HepG2 (cell line): ENCODE data around the gene ARHGAP9. TPM values are rescaled to one million over a fixed set of nuclear protein-coding genes. Genes with fewer than 3 reads are reported as not detected.
A peak's percentile ranks its signal among the peaks of the same experiment; 100 is the strongest.

Source experiments
- ARNTL ChIP-seq: sonication (generic); formaldehyde crosslinking; IDR thresholded peaks from 2 replicates; pipeline ENCODE4 v1.4.0; 2020; ENCODE audit warnings: mild to moderate bottlenecking, missing genetic modification reagents
- CC2D1A ChIP-seq: sonication (generic); formaldehyde crosslinking; IDR thresholded peaks from 2 replicates; pipeline ENCODE4 v1.8.1; 2023; ENCODE audit warnings: mild to moderate bottlenecking, missing genetic modification reagents
- DNMT1 ChIP-seq: sonication (generic); formaldehyde crosslinking; IDR thresholded peaks from 2 replicates; pipeline ENCODE4 v1.5.1; 2020; ENCODE audit warnings: mild to moderate bottlenecking, missing genetic modification reagents
- HMG20B ChIP-seq: conservative IDR thresholded peaks from 2 replicates; pipeline ENCODE4 v1.6.1; 2016; ENCODE audit warnings: missing genetic modification reagents, missing compliant biosample characterization
- JUNB ChIP-seq: sonication (generic); formaldehyde crosslinking; IDR thresholded peaks from 2 replicates; pipeline ENCODE4 v1.8.0; 2022; ENCODE audit warnings: missing genetic modification reagents, mild to moderate bottlenecking, borderline replicate concordance
- KDM6A ChIP-seq: IDR thresholded peaks from 2 replicates; pipeline ENCODE4 v1.6.1; 2016; ENCODE audit warnings: low read depth
- PHF5A ChIP-seq: IDR thresholded peaks from one replicate; pipeline ENCODE4 v1.6.1; 2018; ENCODE audit warnings: low read depth, missing genetic modification reagents; ENCODE audit not compliant: unreplicated experiment
- PTBP1 ChIP-seq: fragments of 200-400 bp; formaldehyde crosslinking; IDR thresholded peaks from 2 replicates; pipeline ENCODE4 v1.6.1; 2018; ENCODE audit warnings: low read length, low read depth; ENCODE audit not compliant: poor library complexity, severe bottlenecking
- RCOR2 ChIP-seq: IDR thresholded peaks from 2 replicates; pipeline ENCODE4 v1.6.1; 2016; ENCODE audit warnings: missing biosample characterization, missing genetic modification reagents
- RXRB ChIP-seq: IDR thresholded peaks from 2 replicates; pipeline ENCODE4 v1.6.1; 2016; ENCODE audit warnings: borderline replicate concordance, missing genetic modification reagents, missing compliant biosample characterization
- TCF7L2 ChIP-seq: IDR thresholded peaks from 2 replicates; pipeline ENCODE4 v1.6.1; 2011; ENCODE audit warnings: mild to moderate bottlenecking, low read depth, low read length, moderate library complexity
- ZBTB7A ChIP-seq: sonication (generic); formaldehyde crosslinking; IDR thresholded peaks from 2 replicates; pipeline ENCODE4 v1.8.0; 2022; ENCODE audit warnings: mild to moderate bottlenecking, missing genetic modification reagents
- ZNF460 ChIP-seq: sonication (generic); formaldehyde crosslinking; IDR thresholded peaks from 2 replicates; pipeline ENCODE4 v1.5.1; 2020; ENCODE audit warnings: missing genetic modification reagents, mild to moderate bottlenecking, borderline replicate concordance
- ZNF775 ChIP-seq: sonication (generic); formaldehyde crosslinking; IDR thresholded peaks from 2 replicates; pipeline ENCODE4 v1.4.0; 2020; ENCODE audit warnings: missing genetic modification reagents, mild to moderate bottlenecking, moderate library complexity, borderline replicate concordance
- ZNF776 ChIP-seq: sonication (generic); formaldehyde crosslinking; IDR thresholded peaks from 2 replicates; pipeline ENCODE4 v1.4.0; 2020; ENCODE audit warnings: mild to moderate bottlenecking, missing genetic modification reagents
- polyA plus RNA-seq, 8 experiments: library from polyadenylated mRNA; depleted of rRNA in 3 of 8; stranded (reverse) in 7 of 8; unstranded in 1 of 8; fragments of >200 nt; fragmentation: Illumina TruSeq in 4 of 8; extraction: Trizol in 4 of 8; gene quantifications; 2 replicates each; pipeline versions ENCODE4 v1.2.1 to v1.2.3, GENCODE V29; 2011 to 2016; ENCODE audit warnings: low read depth in 4 of 8, missing spikeins in 1 of 8, mixed read lengths in 1 of 8; ENCODE audit not compliant: insufficient read depth in 1 of 8
- total RNA-seq, 5 experiments: library from RNA; depleted of rRNA; stranded (reverse); fragments of >200 nt; fragmentation: Illumina TruSeq; extraction: Trizol; gene quantifications; 2 replicates each; pipeline ENCODE4 v1.2.3, GENCODE V29; 2016; ENCODE audit warnings: low read depth in 1 of 5
- TF ChIP-seq, protein P1 (sequence below), 2 experiments: sonication (generic) in 1 of 2; formaldehyde crosslinking in 1 of 2; IDR thresholded peaks; 2 replicates each; pipeline versions ENCODE4 v1.4.0 to v1.6.1; 2016 to 2020; ENCODE audit warnings: borderline replicate concordance in 1 of 2, low read depth in 1 of 2, mild to moderate bottlenecking in 1 of 2, missing genetic modification reagents in 1 of 2
- TF ChIP-seq, protein P2 (sequence below): sonication (generic); formaldehyde crosslinking; IDR thresholded peaks from 2 replicates; pipeline ENCODE4 v1.4.0; 2020; ENCODE audit warnings: missing genetic modification reagents
- TF ChIP-seq, protein P3 (sequence below): sonication (generic); formaldehyde crosslinking; IDR thresholded peaks from 2 replicates; pipeline ENCODE4 v1.4.0; 2020; ENCODE audit warnings: missing genetic modification reagents
- TF ChIP-seq, protein P4 (sequence below): sonication (generic); formaldehyde crosslinking; IDR thresholded peaks from 2 replicates; pipeline ENCODE4 v1.8.0; 2022; ENCODE audit warnings: mild to moderate bottlenecking, missing genetic modification reagents, moderate library complexity

ARHGAP9 gene
- total and polyA plus RNA-seq, 2 of the 13 experiments (the other 11 are each of a cell fraction or from before 2014, with no cell fraction given), result 0.18 to 1.2 TPM

DNA sequence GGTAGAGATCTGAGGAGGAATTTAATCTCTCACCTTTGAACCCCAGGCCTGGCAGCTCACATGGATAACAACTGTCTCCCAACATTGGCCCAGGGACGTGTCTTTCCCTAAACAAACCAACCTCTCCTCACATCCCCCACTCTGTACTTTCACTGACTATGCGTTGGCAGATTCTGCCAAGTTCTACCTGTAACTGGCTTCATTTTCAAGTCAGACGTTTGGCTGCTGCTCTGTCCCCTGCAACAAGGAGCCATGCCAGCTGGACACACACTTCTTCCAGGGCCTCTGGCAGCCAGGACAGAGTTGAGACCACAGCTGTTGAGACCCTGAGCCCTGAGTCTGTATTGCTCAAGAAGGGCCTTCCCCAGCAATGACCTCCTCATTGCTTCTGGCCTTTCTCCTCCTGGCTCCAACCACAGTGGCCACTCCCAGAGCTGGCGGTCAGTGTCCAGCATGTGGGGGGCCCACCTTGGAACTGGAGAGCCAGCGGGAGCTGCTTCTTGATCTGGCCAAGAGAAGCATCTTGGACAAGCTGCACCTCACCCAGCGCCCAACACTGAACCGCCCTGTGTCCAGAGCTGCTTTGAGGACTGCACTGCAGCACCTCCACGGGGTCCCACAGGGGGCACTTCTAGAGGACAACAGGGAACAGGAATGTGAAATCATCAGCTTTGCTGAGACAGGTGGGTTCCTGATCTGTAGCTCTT lies 45.0 kb downstream of the ARHGAP9 start, which contains the start of gene INHBC (continued):
- TF ChIP-seq, protein P1, sequence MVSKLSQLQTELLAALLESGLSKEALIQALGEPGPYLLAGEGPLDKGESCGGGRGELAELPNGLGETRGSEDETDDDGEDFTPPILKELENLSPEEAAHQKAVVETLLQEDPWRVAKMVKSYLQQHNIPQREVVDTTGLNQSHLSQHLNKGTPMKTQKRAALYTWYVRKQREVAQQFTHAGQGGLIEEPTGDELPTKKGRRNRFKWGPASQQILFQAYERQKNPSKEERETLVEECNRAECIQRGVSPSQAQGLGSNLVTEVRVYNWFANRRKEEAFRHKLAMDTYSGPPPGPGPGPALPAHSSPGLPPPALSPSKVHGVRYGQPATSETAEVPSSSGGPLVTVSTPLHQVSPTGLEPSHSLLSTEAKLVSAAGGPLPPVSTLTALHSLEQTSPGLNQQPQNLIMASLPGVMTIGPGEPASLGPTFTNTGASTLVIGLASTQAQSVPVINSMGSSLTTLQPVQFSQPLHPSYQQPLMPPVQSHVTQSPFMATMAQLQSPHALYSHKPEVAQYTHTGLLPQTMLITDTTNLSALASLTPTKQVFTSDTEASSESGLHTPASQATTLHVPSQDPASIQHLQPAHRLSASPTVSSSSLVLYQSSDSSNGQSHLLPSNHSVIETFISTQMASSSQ (IDR thresholded peaks at IDR 0.05; ENCODE audit: low read depth), result no peak
- TF ChIP-seq, protein P1 (CRISPR knock-in tag; IDR thresholded peaks at IDR 0.05; ENCODE audit: borderline replicate concordance), result peak; percentile 50; the same call in 1 of the 2 replicates
- TF ChIP-seq RCOR2, result no peak
- no peak for TF ChIP-seq RXRB (CRISPR knock-in tag)
- TF ChIP-seq PTBP1, result no peak
- TF ChIP-seq ZBTB7A (CRISPR knock-in tag), result 0 out of 2 replicates have a peak, but pooled peaks have one; percentile 10
- no peak for TF ChIP-seq KDM6A
- TF ChIP-seq TCF7L2, result no peak
- TF ChIP-seq ZNF460 (CRISPR knock-in tag), result no peak
- TF ChIP-seq, protein P2, sequence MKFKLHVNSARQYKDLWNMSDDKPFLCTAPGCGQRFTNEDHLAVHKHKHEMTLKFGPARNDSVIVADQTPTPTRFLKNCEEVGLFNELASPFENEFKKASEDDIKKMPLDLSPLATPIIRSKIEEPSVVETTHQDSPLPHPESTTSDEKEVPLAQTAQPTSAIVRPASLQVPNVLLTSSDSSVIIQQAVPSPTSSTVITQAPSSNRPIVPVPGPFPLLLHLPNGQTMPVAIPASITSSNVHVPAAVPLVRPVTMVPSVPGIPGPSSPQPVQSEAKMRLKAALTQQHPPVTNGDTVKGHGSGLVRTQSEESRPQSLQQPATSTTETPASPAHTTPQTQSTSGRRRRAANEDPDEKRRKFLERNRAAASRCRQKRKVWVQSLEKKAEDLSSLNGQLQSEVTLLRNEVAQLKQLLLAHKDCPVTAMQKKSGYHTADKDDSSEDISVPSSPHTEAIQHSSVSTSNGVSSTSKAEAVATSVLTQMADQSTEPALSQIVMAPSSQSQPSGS (CRISPR knock-in tag), result no peak
- no peak for TF ChIP-seq JUNB (CRISPR knock-in tag)
- 0 out of 2 replicates have a peak, but pooled peaks have one; percentile 8 for TF ChIP-seq HMG20B (CRISPR knock-in tag)
- TF ChIP-seq ZNF775 (CRISPR knock-in tag), result no peak
- no peak for TF ChIP-seq CC2D1A (CRISPR knock-in tag)
- TF ChIP-seq, protein P3, sequence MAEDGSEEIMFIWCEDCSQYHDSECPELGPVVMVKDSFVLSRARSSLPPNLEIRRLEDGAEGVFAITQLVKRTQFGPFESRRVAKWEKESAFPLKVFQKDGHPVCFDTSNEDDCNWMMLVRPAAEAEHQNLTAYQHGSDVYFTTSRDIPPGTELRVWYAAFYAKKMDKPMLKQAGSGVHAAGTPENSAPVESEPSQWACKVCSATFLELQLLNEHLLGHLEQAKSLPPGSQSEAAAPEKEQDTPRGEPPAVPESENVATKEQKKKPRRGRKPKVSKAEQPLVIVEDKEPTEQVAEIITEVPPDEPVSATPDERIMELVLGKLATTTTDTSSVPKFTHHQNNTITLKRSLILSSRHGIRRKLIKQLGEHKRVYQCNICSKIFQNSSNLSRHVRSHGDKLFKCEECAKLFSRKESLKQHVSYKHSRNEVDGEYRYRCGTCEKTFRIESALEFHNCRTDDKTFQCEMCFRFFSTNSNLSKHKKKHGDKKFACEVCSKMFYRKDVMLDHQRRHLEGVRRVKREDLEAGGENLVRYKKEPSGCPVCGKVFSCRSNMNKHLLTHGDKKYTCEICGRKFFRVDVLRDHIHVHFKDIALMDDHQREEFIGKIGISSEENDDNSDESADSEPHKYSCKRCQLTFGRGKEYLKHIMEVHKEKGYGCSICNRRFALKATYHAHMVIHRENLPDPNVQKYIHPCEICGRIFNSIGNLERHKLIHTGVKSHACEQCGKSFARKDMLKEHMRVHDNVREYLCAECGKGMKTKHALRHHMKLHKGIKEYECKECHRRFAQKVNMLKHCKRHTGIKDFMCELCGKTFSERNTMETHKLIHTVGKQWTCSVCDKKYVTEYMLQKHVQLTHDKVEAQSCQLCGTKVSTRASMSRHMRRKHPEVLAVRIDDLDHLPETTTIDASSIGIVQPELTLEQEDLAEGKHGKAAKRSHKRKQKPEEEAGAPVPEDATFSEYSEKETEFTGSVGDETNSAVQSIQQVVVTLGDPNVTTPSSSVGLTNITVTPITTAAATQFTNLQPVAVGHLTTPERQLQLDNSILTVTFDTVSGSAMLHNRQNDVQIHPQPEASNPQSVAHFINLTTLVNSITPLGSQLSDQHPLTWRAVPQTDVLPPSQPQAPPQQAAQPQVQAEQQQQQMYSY (CRISPR knock-in tag), result no peak
- TF ChIP-seq ARNTL (CRISPR knock-in tag), result peak; percentile 34; the same call in 1 of the 2 replicates
- no peak for TF ChIP-seq ZNF776
- TF ChIP-seq DNMT1 (CRISPR knock-in tag), result no peak
- no peak for TF ChIP-seq PHF5A (CRISPR knock-in tag)
- TF ChIP-seq, protein P4, sequence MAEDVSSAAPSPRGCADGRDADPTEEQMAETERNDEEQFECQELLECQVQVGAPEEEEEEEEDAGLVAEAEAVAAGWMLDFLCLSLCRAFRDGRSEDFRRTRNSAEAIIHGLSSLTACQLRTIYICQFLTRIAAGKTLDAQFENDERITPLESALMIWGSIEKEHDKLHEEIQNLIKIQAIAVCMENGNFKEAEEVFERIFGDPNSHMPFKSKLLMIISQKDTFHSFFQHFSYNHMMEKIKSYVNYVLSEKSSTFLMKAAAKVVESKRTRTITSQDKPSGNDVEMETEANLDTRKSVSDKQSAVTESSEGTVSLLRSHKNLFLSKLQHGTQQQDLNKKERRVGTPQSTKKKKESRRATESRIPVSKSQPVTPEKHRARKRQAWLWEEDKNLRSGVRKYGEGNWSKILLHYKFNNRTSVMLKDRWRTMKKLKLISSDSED (CRISPR knock-in tag), result no peak
